Measurements from ENCODE around the gene TBC1D22A. TPM values are rescaled to one million over a fixed set of nuclear protein-coding genes. Genes with fewer than 3 reads are reported as not detected.

TBC1D22A gene
- total RNA-seq, 4 donors from 2014 or later, result 31.2 to 111 (median 41.8) TPM

- no peak for DNase-seq
- H3K9me3 ChIP-seq, result no peaks in the 10 kb centered on the region
- H3K36me3 ChIP-seq, result no peaks in the 10 kb centered on the region
- 89 to 97% methylated on average over 7 to 15 of the region's 15 CpGs for WGBS, 2 donors (ENCODE audit: low coverage in 1 of 2)
- peaks cover 0 to 17% (median 7%) of the 10 kb centered on the region in 4 donors for H3K4me1 ChIP-seq
- intact Hi-C loops (cut with DNase I; ENCODE audit: low total_unique reads), result no loop called here
- no peak overlapping the region for H3K27ac ChIP-seq
- H3K4me3 ChIP-seq, result no peak overlapping the region
- no peaks in the 10 kb centered on the region for H3K27me3 ChIP-seq
- in situ Hi-C loops (cut with MboI; ENCODE audit: low pct_ligation_motif_present in 1 of 4, low pct_unique_long_range_greater_than_20kb in 1 of 4, low sequenced_read_pairs in 3 of 4), result no loop called here
- TF ChIP-seq POLR2A (IDR thresholded peaks at IDR 0.05) (no peak), EP300 (IDR thresholded peaks at IDR 0.05; ENCODE audit: low read depth) (no peak), POLR2AphosphoS5 (IDR thresholded peaks at IDR 0.05) (no peak)
- TF ChIP-seq, protein P1, sequence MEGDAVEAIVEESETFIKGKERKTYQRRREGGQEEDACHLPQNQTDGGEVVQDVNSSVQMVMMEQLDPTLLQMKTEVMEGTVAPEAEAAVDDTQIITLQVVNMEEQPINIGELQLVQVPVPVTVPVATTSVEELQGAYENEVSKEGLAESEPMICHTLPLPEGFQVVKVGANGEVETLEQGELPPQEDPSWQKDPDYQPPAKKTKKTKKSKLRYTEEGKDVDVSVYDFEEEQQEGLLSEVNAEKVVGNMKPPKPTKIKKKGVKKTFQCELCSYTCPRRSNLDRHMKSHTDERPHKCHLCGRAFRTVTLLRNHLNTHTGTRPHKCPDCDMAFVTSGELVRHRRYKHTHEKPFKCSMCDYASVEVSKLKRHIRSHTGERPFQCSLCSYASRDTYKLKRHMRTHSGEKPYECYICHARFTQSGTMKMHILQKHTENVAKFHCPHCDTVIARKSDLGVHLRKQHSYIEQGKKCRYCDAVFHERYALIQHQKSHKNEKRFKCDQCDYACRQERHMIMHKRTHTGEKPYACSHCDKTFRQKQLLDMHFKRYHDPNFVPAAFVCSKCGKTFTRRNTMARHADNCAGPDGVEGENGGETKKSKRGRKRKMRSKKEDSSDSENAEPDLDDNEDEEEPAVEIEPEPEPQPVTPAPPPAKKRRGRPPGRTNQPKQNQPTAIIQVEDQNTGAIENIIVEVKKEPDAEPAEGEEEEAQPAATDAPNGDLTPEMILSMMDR (IDR thresholded peaks at IDR 0.05), result no peak
These were observed 244.0 kb downstream of the TBC1D22A start for GRCh38 chr22:47006433-47006832.

- no peak for DNase-seq
- H3K27ac ChIP-seq, result no peak overlapping the region
- H3K27me3 ChIP-seq, result no peaks in the 10 kb centered on the region
- no peak overlapping the region for H3K4me3 ChIP-seq
- H3K9me3 ChIP-seq, result no peaks in the 10 kb centered on the region
- H3K36me3 ChIP-seq, result no peaks in the 10 kb centered on the region
- 95 to 99% methylated on average over 3 to 5 of the region's 5 CpGs for WGBS, 2 donors (ENCODE audit: low coverage in 1 of 2)
- no peak for TF ChIP-seq EP300 (IDR thresholded peaks at IDR 0.05; ENCODE audit: low read depth)
- TF ChIP-seq, protein P1 (IDR thresholded peaks at IDR 0.05), result no peak
- TF ChIP-seq POLR2AphosphoS5 (IDR thresholded peaks at IDR 0.05), result no peak
- TF ChIP-seq POLR2A (IDR thresholded peaks at IDR 0.05), result no peak
- in situ Hi-C loops (cut with MboI; ENCODE audit: low pct_ligation_motif_present in 1 of 4, low pct_unique_long_range_greater_than_20kb in 1 of 4, low sequenced_read_pairs in 3 of 4), result no loop called here
- intact Hi-C loops (cut with DNase I; ENCODE audit: low total_unique reads), result no loop called here
- H3K4me1 ChIP-seq, result peaks cover 0 to 17% (median 7%) of the 10 kb centered on the region in 4 donors
These were observed 244.4 kb downstream of the TBC1D22A start for GRCh38 chr22:47006869-47007268.

- H3K4me3 ChIP-seq, result no peak overlapping the region
- H3K9me3 ChIP-seq, result no peaks in the 10 kb centered on the region
- no peaks in the 10 kb centered on the region for H3K27me3 ChIP-seq
- in situ Hi-C loops (cut with MboI; ENCODE audit: low pct_ligation_motif_present in 1 of 4, low pct_unique_long_range_greater_than_20kb in 1 of 4, low sequenced_read_pairs in 3 of 4) (no loop called here), intact Hi-C loops (cut with DNase I; ENCODE audit: low total_unique reads) (no loop called here)
- WGBS, 2 donors (ENCODE audit: low coverage in 1 of 2), result 98% methylated on average over 2 of the region's 2 CpGs; no CpG with 5 or more reads in 1 of the 2 donors
- no peak for DNase-seq
- H3K4me1 ChIP-seq, result peaks cover 0 to 17% (median 7%) of the 10 kb centered on the region in 4 donors
- no peaks in the 10 kb centered on the region for H3K36me3 ChIP-seq
- TF ChIP-seq POLR2AphosphoS5 (IDR thresholded peaks at IDR 0.05), result no peak
- TF ChIP-seq EP300 (IDR thresholded peaks at IDR 0.05; ENCODE audit: low read depth), result no peak
- TF ChIP-seq, protein P1 (IDR thresholded peaks at IDR 0.05), result no peak
- no peak for TF ChIP-seq POLR2A (IDR thresholded peaks at IDR 0.05)
- no peak overlapping the region for H3K27ac ChIP-seq
These were observed 245.0 kb downstream of the TBC1D22A start for GRCh38 chr22:47007496-47007895.

DNA sequence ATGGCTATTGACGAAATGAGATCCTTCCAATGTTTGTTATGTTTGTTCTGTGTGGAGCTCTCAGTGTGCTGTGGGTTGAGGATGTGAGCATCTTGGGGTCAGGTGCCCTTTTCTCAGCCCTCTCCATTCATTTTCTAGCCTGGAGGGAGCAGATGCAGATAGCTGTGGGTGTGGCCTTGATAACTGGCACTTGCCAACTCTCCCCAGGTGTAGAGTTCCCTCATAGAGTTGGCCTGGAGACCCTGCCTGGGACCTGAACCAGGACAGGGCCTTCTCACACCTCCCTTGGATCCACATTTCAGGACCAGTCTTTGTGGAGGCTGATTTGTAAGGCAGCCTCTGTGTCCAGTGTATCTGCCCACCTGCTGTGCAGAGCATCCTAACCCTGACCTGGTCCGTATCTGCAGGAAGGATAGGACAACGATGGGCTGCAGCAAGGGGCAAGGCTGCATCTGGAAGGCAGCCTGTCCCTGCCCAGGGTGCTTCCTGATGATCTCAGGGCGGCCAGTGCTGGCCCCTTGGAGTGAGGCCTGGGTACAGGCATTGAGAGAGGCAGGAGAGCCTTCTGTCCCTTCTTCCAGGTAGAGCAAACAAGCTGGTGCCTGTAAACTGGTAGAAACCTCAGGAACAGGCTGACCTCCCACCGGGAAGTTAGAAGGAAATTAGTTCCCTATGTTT, 245.9 kb downstream of the TBC1D22A start:
- Histone ChIP-seq H3K36me3 (no peaks in the 10 kb centered on the region), H3K27ac (no peak overlapping the region), H3K9me3 (no peaks in the 10 kb centered on the region), H3K4me1 (peaks cover 0 to 17% (median 7%) of the 10 kb centered on the region in 4 donors), H3K4me3 (no peak overlapping the region), H3K27me3 (no peaks in the 10 kb centered on the region)
- no peak for DNase-seq
- WGBS, 2 donors (ENCODE audit: low coverage in 1 of 2), result 98% methylated on average over 5 of the region's 5 CpGs; no CpG with 5 or more reads in 1 of the 2 donors
- no peak for TF ChIP-seq EP300 (IDR thresholded peaks at IDR 0.05; ENCODE audit: low read depth)
- TF ChIP-seq POLR2A (IDR thresholded peaks at IDR 0.05), result no peak
- TF ChIP-seq, protein P1 (IDR thresholded peaks at IDR 0.05), result no peak
- TF ChIP-seq POLR2AphosphoS5 (IDR thresholded peaks at IDR 0.05), result no peak
- intact Hi-C loops (cut with DNase I; ENCODE audit: low total_unique reads), result no loop called here
- in situ Hi-C loops (cut with MboI; ENCODE audit: low pct_ligation_motif_present in 1 of 4, low pct_unique_long_range_greater_than_20kb in 1 of 4, low sequenced_read_pairs in 3 of 4), result no loop called here

Measured in transverse colon (tissue), 4 donors.